Measurements from ENCODE around the gene LRRC3.
A peak's percentile ranks its signal among the peaks of the same experiment; 100 is the strongest.
"Not testable (repeated sequence)": the region's sequence is repeated elsewhere in the genome, so short reads cannot be mapped to it uniquely, and the experiment has no call there.

Gene LRRC3, protein sequence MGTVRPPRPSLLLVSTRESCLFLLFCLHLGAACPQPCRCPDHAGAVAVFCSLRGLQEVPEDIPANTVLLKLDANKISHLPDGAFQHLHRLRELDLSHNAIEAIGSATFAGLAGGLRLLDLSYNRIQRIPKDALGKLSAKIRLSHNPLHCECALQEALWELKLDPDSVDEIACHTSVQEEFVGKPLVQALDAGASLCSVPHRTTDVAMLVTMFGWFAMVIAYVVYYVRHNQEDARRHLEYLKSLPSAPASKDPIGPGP

DNA sequence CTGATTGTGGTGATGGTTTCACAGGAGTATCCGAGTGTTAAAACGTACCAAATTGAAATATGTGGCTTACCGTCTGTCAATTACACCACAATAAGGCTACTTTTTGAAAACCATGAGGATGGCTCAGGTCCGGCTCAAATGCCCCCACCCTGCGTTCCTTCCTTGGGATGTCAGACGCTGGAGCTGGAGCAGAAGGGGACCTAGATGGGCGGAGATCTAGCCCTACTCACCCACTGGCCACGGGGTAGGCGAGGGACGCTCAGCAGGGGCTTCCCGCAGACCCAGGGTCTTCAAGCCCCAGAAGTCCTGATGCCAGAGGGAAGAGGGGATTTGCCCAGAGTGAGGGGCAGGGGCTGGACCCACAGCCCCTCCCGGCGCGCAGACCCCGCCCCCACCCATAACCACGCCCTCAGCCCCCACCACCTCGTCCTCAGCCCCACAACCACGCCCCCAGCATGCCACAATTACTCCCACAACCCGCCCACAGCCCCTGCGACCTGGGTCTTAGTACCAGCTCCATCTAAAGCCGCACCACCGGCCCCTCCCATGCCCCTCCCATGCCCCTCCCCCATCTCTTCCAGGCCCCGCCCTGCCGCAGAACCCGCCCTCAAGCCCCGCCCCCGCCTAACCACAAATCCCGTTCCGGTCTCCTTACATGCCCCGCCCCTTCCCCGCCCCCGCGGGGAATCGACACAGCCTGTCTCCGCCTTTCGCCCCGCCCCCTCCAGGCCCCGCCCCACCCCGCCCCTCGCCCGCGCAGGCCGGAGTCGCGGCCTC is at the start of gene LRRC3:
LRRC3 (plus strand) TSS at position 764 of the 777 bp plus-strand sequence. CDS start 1,135 bp downstream, outside the sequence.
- peak; percentile 89 for DNase-seq

DNA sequence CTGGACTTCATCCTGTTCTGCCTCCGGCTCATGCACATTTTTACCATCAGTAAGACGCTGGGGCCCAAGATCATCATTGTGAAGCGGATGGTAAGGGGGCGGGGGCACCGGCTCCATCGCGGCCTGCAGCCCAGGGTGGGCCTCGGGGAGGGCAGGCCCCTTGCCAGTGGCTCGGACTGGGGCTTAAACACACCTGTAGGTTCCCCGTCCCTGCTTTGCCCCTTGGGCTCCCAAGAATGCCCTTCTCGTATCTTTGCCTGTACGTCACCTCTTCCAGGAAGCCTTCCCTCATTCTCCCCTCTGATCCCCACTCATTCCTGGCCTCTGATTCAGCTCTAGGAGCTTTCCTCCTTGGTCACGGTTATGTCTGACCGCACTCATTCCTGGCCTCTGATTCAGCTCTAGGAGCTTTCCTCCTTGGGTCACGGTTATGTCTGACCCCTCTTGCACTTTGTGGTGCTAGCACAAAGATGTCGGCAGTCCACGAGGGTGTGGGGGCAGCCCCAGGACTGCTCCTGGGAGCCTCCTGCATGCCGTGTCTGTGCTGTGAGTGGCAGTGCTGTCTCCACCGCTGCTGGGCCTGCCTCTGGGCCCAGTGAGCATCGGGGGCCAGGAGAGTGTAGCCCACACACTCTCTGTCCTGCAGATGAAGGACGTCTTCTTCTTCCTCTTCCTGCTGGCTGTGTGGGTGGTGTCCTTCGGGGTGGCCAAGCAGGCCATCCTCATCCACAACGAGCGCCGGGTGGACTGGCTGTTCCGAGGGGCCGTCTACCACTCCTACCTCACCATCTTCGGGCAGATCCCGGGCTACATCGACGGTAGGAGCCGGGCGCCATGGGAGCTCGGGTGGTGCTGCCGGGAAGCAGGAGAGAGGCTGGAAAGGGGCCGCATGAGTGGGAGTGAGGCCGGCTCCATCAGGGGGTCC is 49.1 kb upstream of the LRRC3 start:
- no peak for DNase-seq

DNA sequence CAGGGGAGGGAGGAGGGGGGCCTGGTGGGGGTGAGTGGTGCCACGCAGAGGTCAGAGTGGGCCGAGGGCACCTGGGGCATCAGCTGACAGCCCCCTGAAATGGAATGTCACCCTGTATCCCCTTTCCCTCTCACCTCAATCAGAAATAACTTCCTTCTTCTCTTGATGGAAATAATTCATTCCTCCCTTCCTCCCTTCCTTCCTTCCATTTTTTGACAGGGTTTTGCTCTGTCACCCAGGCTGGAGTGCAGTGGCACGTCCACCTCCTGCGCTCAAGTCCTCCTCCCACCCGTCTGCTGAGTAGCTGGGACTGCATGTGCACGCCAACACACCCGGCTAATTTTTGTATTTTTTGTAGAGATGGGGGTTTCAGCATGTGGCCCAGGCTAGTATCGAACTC is 48.4 kb upstream of the LRRC3 start:
- DNase-seq, result no peak

DNA sequence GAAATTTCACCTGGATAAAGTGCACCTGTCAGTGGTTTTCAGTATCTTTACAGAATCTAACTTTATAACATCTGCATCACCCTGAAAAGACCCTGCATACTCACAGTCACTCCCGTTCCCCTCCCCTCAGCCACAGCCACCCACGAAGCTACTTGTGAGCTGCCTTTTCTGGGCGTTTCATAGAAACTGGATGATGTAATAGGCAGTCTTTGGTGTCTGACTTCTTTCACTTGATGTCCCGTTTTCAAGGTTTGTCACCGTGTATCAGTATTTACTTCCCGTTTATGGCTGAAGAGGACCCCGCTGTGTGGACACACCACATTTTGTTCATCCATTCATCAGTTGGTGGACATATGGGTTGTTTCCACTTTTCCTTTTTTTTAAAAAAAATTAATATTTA is 47.8 kb upstream of the LRRC3 start:
- no peak for DNase-seq

DNA sequence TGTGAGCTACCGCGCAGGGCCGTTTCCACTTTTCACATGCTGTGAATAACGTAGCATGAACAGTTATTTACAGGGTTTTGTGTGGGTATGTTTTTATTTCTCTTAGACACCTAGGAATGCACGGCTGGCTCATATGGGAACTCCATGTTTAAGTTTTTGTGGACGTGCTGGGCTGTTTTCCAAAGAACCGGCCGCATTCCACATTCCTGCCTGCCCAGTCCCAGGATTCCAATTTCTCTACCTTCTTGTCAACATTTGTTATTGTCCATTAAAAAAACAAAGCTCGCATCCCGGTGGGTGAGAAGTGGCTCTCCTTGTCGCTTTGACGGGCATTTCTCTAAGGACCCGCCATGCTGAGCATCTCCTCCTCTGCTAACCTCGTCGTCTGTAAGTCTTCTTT is 47.1 kb upstream of the LRRC3 start:
- no peak for DNase-seq

DNA sequence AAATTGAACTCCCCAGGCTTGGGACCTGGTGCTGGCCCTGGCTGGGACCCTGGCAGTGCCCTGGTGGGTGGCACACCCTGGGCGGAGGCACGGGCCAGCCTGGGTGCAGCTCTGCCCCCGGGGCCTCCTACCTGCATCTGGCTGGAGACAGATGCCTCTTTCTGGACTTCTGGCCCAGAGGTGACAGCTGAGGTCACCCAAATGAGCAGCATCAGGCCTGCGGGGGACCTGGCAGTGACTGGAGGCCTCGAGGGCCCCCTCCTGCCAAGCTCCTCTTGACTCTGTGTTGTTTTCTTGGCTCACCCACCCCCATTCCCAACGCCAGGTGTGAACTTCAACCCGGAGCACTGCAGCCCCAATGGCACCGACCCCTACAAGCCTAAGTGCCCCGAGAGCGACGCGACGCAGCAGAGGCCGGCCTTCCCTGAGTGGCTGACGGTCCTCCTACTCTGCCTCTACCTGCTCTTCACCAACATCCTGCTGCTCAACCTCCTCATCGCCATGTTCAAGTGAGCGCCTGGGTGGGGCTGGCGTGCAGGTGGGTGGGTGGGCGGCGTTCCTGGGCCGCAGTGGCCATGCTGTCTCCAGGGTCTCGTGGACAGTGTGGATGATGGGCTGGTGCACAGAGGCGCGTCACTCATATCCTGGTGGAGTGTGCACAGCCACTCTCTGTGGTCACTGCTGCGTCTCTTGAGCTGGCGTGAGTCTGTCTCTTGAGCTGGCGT is 41.6 kb upstream of the LRRC3 start:
- DNase-seq, result no peak

DNA sequence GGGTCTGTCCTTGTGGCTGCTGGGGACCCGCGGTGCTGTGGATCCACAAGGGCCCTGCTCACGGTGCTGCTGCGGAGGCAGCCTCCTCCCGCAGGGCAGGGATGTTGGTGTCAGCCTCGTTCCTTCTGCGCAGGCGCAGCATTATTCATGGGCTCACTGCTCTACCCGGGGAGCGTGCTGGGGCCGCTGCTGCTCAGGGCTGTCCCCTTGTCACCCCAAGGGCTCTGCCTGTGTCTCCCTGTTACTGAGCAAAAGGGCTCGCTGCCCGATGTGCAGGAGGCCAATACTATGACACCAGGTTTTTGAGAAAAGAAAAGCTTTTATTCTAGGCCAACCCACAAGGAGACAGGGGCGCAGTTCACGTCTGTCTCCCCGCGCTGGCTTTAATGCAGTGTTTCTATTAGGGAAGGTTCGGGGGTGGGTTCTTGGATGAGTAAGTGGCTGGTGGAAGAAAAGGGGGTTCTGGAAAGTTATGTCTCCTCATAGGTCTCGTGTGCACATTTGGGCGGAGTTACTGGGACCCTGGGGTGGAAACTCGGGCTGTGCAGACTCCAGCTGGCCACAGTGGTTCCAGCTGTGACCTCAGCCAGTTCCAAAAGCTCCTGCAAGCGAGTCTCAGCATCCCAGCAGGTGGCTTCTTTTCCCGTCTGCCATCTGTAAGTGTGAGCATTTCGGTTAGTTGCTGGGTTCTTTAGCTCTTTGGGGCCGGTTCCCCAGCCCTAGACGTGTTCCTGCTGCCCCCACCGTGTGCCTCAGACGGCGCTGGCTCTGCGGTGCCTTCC is 40.8 kb upstream of the LRRC3 start:
- DNase-seq, result no peak

DNA sequence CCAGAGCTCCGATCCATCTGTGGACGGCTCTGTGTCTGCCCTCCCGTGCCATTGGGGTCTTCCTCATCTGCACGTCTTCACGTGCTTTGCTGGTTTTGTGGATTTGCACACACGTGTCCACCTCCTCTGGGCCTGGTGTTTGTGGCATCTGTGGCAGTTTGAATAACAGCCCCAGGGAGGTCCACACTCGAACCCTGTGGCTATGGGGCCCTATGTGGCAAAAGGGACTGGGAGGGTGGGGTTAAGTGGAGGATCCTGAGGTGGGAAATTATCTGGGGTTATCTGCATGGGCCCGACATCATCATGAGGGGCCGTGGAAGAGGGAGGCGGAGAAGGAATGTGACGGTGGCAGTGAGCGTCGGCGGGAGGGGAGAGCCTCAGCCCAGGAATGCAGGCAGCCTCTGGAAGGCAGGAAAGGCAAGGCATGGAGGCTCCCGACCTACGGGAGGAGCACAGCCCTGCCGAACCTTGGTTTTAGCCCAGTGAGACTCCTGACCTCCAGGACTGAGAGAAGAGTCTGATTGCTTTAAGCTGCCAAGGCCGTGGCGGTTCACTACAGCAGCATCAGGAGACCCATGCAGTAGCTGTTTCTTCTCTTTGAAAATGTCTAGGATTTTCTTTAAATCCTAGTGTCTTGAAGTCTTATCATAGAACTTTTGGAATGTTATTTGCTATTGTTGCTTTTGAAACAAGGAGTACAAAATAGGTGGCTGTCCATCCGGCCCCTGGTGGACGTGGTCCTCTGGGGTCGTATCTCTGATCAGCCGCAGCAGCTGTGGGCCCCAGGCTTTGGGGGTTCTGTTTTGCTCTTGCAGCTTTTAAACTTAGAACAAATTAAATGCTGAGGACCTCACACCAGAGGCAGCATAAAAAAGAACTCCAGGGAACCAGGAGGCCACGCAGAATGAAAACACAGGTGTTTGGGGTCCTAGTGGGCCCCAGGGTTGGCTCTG is 40.0 kb upstream of the LRRC3 start:
- no peak for DNase-seq

DNA sequence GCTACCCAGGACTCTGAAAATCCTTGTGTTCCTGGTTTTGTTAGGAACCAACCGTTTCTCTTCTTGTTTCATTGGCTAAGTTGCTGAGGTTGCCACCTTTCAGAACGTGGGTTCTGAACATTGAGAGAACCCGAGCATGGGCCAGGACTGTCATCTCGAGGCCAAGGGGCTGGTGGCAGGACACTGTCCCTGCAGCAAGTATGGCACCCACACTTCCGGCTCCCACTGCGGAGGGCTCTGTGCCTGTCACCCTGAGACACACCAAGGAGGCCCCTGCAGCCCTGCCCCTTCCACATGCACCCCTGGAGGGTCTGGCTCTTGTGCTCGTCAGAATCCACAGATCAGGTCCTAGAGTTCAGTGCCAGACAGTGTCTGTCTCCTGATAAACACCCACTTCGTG is 39.1 kb upstream of the LRRC3 start:
- no peak for DNase-seq

DNA sequence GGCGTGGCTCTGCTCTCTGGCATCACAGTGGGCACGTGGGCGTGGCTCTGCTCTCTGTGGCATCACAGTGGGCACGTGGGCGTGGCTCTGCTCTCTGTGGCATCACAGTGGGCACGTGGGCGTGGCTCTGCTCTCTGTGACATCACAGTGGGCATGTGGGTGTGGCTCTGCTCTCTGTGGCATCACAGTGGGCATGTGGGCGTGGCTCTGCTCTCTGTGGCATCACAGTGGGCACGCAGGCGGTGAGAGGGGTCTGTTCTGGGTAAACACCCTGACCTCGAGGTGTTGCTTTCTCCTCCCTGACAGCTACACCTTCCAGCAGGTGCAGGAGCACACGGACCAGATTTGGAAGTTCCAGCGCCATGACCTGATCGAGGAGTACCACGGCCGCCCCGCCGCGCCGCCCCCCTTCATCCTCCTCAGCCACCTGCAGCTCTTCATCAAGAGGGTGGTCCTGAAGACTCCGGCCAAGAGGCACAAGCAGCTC is 37.6 kb upstream of the LRRC3 start:
- DNase-seq, result not testable (repeated sequence)

DNA sequence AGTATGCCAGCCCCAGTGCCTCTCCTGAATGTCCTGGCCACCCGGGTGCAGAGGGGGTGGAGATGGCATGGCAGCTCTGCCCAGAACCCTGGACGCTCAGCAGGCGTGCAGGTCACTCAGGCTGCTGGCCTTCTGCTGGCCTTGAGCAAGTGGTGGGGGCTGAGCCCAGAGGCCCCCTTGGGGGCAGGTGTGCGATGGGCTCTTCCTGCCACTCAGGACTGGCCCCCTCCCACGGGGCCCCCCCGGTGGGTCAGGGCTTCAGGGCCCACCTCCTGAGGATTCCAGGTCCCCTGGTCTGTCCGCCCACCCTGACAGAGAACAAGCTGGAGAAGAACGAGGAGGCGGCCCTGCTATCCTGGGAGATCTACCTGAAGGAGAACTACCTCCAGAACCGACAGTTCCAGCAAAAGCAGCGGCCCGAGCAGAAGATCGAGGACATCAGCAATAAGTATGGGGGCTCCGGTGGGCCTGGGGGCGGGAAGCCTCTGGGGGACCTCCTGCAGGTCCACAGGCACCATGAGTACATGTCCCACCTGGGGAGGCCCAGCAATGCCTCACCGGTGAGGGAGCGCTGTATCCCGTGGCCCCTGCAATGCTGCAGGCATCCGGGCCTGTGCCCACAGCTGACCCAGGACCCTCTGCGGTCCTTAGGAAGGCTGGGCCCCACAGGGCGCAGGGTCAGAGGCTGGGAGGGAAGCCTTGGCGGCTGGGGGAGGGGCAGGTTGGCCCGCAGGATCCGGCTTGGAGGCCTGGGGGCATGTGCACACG is 37.0 kb upstream of the LRRC3 start:
- no peak for DNase-seq

DNA sequence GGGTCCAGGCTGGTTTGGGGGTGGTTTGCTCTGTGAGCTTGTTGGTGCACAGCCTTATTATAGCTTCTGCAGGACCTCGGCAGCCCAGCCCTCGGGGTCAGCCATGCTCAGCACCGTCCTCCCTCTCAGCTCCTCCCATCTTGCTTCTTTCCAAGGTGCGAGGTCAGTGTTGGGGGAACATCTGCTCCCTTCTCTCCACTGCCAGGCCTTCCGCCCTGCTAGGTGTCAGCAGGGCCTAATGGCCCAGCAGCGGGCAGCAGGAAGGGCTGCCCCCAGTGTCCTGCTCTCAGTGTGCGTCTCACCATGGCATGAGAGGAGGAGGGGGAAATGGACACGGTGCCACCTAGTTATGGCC is 36.5 kb upstream of the LRRC3 start:
- DNase-seq, result no peak

DNA sequence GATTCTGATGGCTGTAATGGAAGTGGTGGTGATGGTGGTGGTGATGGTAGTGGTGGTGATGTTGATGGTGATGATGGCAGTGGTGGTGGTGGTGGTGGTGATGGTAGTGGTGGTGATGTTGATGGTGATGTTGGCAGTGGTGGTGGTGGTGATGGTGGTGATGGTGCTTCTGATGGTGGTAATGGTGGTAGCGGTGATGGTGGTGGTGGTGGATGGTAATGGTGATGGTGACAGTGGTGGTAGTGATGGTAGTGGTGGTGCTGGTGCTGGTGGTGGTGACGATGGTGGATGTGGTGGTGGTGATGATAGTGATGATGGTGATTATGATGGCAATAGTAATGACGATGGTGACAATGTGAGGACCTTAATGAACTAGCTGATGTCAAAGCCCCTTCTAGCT is 35.6 kb upstream of the LRRC3 start:
- no peak for DNase-seq

DNA sequence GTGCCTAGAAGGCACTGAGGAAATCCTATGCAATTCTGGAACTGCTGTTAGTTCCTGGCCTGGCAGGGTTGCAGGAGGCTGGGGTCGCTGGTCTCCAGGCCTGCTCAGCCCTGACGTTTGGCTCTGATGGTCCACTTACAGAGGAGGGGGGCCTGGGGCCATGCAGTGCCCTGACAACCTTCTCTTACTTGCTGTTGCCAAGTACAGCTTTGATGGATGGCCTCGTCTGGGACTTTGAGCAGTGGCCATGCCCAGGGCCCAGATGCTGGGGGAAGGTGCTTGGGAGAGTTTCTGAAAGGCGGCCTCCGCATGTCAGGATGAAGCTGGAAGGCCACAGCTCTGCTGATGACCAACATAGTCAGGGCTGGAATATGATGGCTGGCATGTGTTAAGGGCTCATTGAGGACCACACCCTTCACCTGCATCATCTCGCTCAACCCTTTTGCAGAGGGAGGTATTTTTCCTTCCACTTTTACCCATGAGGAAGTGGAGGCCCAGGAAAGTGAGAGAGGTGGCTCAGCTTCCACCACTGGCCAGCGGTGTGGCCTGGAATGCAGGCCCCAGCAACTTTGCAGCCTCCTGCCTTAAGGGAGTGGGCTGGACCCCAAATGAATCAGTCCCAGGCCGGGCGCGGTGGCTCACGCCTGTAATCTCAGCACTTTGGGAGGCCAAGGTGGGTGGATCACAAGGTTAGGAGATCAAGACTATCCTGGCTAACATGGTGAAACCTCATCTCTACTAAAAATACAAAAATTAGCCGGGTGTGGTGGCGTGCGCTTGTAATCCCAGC is 34.7 kb upstream of the LRRC3 start:
- no peak for DNase-seq

DNA sequence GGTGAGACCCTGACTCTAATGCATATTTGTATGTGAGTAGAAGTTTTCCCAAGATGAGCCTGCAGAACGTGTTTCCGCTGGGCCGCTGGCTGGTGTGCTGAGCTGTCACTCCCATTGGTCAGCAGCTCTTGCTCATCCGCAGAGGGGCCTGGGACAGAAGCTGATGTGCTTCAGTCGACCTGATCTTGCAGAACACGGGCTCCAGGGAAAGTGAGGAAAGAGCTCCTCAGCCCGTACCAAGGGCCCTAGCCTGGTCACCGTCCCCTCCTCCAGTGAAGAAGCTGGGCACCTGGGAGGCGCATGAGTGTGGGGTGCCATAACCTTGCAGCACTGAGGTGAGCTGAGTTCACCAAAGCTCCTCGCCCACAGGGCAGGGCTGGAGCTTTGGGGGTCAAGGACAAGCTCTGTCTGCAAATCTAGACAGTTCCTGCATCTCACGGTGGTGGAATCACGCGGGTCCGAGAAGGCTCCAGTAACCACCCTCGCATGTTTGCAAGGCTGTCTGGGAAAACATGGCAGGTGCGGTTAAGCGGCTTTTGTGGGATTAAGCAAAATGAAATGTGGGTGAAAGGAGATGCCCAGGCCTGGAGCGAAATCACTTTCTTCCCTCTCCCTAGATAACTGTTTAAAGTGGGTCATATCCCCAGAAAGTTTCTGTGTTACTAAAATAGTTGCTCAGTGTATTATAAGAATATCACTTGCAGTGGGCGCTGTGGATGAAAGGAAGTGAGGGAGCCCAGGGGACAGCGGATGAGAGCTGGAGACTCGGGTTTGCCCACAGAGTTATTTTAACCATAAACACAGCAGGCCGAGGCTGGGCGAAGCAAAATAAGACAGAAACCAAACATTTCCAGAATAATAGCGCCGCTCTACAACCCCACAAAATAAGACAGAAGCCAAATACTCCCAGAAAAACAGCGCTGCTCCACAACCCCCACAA is 33.1 kb upstream of the LRRC3 start:
- DNase-seq, result no peak

DNA sequence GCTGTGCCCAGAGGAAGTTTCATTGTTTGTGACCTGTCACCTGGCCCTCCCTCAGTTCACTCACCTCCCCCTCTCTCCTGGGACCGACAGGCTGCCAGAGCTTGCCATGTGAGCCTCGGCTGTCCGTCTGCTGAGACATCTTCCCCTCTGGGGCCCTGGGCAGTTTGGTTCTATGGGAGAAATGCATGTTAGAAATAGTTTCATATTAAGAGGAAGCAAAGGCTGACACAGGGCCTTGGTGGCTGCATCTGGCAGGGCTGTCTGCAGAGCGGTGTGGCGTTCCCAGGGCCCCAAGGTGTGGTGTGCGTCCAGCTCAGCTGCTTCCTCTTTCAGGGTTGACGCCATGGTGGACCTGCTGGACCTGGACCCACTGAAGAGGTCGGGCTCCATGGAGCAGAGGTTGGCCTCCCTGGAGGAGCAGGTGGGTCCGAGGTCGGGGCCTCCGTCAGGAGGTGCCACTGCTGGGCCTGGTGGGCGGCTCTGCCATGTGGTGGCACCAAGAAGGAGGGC is 31.9 kb upstream of the LRRC3 start:
- DNase-seq, result no peak

DNA sequence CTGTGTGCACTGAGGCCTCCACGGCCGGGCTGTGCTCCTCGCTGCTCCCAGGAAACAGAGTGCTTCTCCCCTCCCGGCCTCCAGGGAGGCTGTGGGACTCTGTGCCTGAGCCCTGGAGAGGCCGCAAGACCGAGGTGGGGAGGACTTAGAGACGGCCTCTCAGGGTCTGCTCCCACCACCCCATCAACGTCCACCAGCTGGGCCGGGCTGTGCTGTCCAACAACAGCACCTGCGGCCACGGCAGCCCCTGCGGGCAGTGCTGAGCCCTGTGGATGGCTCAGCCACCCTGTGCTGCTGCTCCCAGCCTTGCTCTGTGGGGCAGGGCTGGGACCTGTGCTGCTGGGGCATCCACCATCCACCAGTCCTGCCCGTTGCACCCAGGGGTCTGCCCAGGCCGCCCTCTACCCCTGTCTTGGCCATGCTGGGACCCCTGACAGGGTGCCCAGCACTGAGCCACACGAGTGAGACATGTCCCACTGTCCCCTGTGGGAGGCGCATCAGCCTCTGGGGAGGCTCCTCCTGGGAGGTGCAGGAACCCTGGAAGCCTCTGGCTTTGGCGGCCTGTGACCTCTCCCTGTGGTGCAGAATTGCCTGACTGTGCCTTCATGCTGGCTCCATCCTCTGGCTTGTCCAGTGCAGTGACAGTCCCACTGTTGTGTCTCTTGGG is 31.2 kb upstream of the LRRC3 start:
- no peak for DNase-seq

All from NCI-H1092 (cell line).